ENCODE results near the gene GATAD2A. TPM values are rescaled to one million over a fixed set of nuclear protein-coding genes. Genes with fewer than 3 reads are reported as not detected.

The GATAD2A gene
- total RNA-seq, 1 donor from 2014 or later = 84.0 TPM

- no peak for TF ChIP-seq CTCF (IDR thresholded peaks at IDR 0.05)
- no peak overlapping the region for H3K4me3 ChIP-seq
- H3K4me1 ChIP-seq = peaks cover 51% of the 10 kb centered on the region
- DNase-seq (no peak), ATAC-seq (no peak)
- H3K9me3 ChIP-seq = no peaks in the 10 kb centered on the region
- peaks cover 24% of the 10 kb centered on the region for H3K36me3 ChIP-seq
- no peaks in the 10 kb centered on the region for H3K27me3 ChIP-seq (ENCODE audit: low read depth)
- intact Hi-C loops (cut with DNase I) = no loop called here
- H3K27ac ChIP-seq = peak overlapping the region; percentile 9
These were observed 79.9 kb downstream of the GATAD2A start for GRCh38 chr19:19485161-19485997.

GRCh38 chr19:19485998-19486290 lies 80.5 kb downstream of the GATAD2A start:
- intact Hi-C loops (cut with DNase I) = no loop called here
- Histone ChIP-seq H3K36me3 (peaks cover 19% of the 10 kb centered on the region), H3K4me1 (peaks cover 55% of the 10 kb centered on the region), H3K9me3 (no peaks in the 10 kb centered on the region), H3K27ac (no peak overlapping the region), H3K27me3 (ENCODE audit: low read depth) (no peaks in the 10 kb centered on the region), H3K4me3 (no peak overlapping the region)
- ATAC-seq = no peak
- DNase-seq = no peak
- no peak for TF ChIP-seq CTCF (IDR thresholded peaks at IDR 0.05)

GRCh38 chr19:19486343-19487076 lies 81.0 kb downstream of the GATAD2A start:
- DNase-seq (no peak), ATAC-seq (no peak)
- Histone ChIP-seq H3K27me3 (ENCODE audit: low read depth) (no peaks in the 10 kb centered on the region), H3K36me3 (peaks cover 23% of the 10 kb centered on the region), H3K9me3 (no peaks in the 10 kb centered on the region), H3K4me1 (peaks cover 55% of the 10 kb centered on the region), H3K27ac (no peak overlapping the region), H3K4me3 (no peak overlapping the region)
- intact Hi-C loops (cut with DNase I) = no loop called here
- no peak for TF ChIP-seq CTCF (IDR thresholded peaks at IDR 0.05)

- Histone ChIP-seq H3K4me3 (no peak overlapping the region), H3K9me3 (no peaks in the 10 kb centered on the region), H3K27me3 (ENCODE audit: low read depth) (no peaks in the 10 kb centered on the region), H3K36me3 (peaks cover 30% of the 10 kb centered on the region), H3K4me1 (peaks cover 55% of the 10 kb centered on the region), H3K27ac (no peak overlapping the region)
- no peak for TF ChIP-seq CTCF (IDR thresholded peaks at IDR 0.05)
- ATAC-seq = peak; percentile 3 to 6
- DNase-seq = no peak
- intact Hi-C loops (cut with DNase I) = no loop called here
These were observed 81.8 kb downstream of the GATAD2A start for GRCh38 chr19:19487077-19487949.
